Endodermal cell (in vitro differentiated cells): ENCODE data around the gene IL18BP. TPM values are rescaled to one million over a fixed set of nuclear protein-coding genes. Genes with fewer than 3 reads are reported as not detected.

ENCODE experiments used
- DNase-seq: peaks from one replicate; pipeline ENCODE4 v3.0.0-alpha.2; 2017
- H3K27ac ChIP-seq: 2 replicates; pipeline ENCODE4 v1.5.1; 2013; ENCODE audit warnings: mild to moderate bottlenecking, low read depth, low read length, moderate library complexity
- H3K27me3 ChIP-seq: 2 replicates; pipeline ENCODE4 v1.6.1; 2013; ENCODE audit warnings: mild to moderate bottlenecking, low read length, moderate library complexity; ENCODE audit not compliant: insufficient read depth, control insufficient read depth, poor library complexity, severe bottlenecking
- H3K36me3 ChIP-seq: 2 replicates; pipeline ENCODE4 v1.7.0; 2013; ENCODE audit warnings: mild to moderate bottlenecking, low read length, moderate library complexity; ENCODE audit not compliant: control insufficient read depth, insufficient read depth
- H3K4me1 ChIP-seq: one replicate; pipeline ENCODE4 v1.7.0; 2013; ENCODE audit warnings: low read length; ENCODE audit not compliant: control insufficient read depth, insufficient read depth
- H3K4me3 ChIP-seq: 2 replicates; pipeline ENCODE4 v1.5.1; 2013; ENCODE audit warnings: mild to moderate bottlenecking, low read length, moderate library complexity
- H3K9ac ChIP-seq: 2 replicates; pipeline ENCODE4 v1.6.1; 2013; ENCODE audit warnings: mild to moderate bottlenecking, low read length, moderate library complexity; ENCODE audit not compliant: poor library complexity, severe bottlenecking; ENCODE audit errors: extremely low read depth
- H3K9me3 ChIP-seq: 2 replicates; pipeline ENCODE4 v1.6.1; 2013; ENCODE audit warnings: mild to moderate bottlenecking, low read length, moderate library complexity; ENCODE audit not compliant: control insufficient read depth
- H3K27ac Mint-ChIP-seq: 2 replicates; pipeline ENCODE4 v1.8.0; 2020; ENCODE audit warnings: mixed read lengths
- H3K27me3 Mint-ChIP-seq: 2 replicates; pipeline ENCODE4 v1.8.0; 2021; ENCODE audit warnings: mild to moderate bottlenecking, mixed read lengths; ENCODE audit not compliant: insufficient read depth
- H3K36me3 Mint-ChIP-seq: 2 replicates; pipeline ENCODE4 v1.8.0; 2020; ENCODE audit warnings: low read depth, mixed read lengths
- H3K4me1 Mint-ChIP-seq: 2 replicates; pipeline ENCODE4 v1.8.0; 2020; ENCODE audit warnings: mixed read lengths
- H3K4me3 Mint-ChIP-seq: 2 replicates; pipeline ENCODE4 v1.8.0; 2020; ENCODE audit warnings: mild to moderate bottlenecking, moderate library complexity, mixed read lengths
- H3K9me3 Mint-ChIP-seq: 2 replicates; pipeline ENCODE4 v1.8.0; 2020; ENCODE audit warnings: mild to moderate bottlenecking, mixed read lengths
- CTCF ChIP-seq: fragments of 200-600 bp; sonication (generic); conservative IDR thresholded peaks from 2 replicates; pipeline ENCODE4 v1.5.0; 2021; ENCODE audit warnings: antibody characterized with exemption, mild to moderate bottlenecking
- WGBS, 2 experiments: methylation state at CpG; one replicate each; pipeline versions ENCODE4 v1.1.5 to v1.1.7; 2013; ENCODE audit warnings: missing lambda C conversion rate in 2 of 2, mixed read lengths in 1 of 2; ENCODE audit not compliant: insufficient coverage in 1 of 2, insufficient read length in 1 of 2; 5-methylcytosine and 5-hydroxymethylcytosine counted together
- total RNA-seq, 2 donors: library from RNA; stranded (reverse); fragmentation: NEBNext Ultra II Directional in 1 of 2; extraction: Animal tissue kit (Norgen Biotek cat#: 25700) in 1 of 2; gene quantifications; 2 replicates in 1 of 2; 3 replicates in 1 of 2; pipeline ENCODE4 v1.2.1, GENCODE V29; 2021

The IL18BP gene
- total RNA-seq, 2 donors from 2014 or later = 10.8 to 13.0 TPM

DNA sequence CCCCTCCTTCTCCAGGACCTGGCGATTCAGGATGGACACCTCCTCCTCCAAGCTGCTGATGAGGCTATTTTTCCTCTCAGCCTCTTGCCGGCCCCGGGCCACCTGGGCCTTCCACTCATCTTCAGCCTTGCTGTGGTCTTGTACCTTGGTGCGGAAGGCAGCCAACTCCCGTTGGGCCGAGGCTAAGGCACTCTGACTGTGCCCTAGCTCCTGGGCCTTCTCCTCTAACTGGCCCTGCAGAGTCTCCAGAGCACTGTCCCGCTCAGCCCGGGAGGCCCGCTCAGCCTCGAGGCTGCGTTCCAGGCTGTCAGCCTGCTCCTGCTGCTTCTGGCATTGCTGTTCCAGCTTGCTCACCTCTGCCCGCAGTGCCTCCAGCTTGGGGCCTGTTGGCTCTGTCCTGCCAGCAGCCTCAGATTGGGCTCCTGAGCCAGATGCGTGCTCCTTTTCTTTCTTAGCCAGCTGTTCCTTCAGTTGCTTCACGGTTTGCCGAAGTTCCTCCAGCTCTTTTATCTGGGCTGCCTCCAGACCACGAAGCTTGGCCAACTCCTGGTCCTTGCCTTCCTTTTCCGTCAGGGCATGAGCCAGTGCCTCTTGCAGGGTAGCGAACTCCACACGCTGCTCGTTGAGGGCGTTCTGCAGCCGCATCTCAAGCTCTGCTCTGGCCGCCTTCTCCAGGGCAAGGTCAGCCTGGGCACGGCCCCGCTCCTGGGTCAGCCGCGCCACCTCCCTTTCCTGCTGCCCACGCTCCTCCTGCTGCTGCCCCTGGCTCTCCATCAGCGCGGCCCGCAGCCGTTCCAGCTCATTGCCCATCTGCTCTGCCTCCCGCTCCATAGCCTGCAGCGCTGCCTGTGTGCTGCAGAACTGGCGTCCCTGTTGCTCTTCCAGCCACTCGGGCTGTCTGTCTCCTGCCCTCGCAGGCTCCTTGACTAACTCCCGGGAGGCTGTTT lies 15.3 kb downstream of the IL18BP start:
- Histone ChIP-seq H3K27me3 (no peaks in the 10 kb centered on the region), H3K9ac (no peak overlapping the region), H3K4me1 (no peaks in the 10 kb centered on the region), H3K4me3 (no peak overlapping the region), H3K27ac (no peak overlapping the region), H3K9me3 (no peaks in the 10 kb centered on the region), H3K36me3 (peaks cover 90% of the 10 kb centered on the region)
- H3K9me3 Mint-ChIP-seq = no peaks in the 10 kb centered on the region
- DNase-seq = no peak
- H3K27me3 Mint-ChIP-seq = no peaks in the 10 kb centered on the region
- no peak overlapping the region for H3K27ac Mint-ChIP-seq
- 95% methylated on average over 28 to 38 of the region's 38 CpGs for WGBS, 2 experiments
- TF ChIP-seq CTCF = no peak
- H3K36me3 Mint-ChIP-seq = peaks cover 90% of the 10 kb centered on the region
- no peak overlapping the region for H3K4me3 Mint-ChIP-seq
- no peaks in the 10 kb centered on the region for H3K4me1 Mint-ChIP-seq

DNA sequence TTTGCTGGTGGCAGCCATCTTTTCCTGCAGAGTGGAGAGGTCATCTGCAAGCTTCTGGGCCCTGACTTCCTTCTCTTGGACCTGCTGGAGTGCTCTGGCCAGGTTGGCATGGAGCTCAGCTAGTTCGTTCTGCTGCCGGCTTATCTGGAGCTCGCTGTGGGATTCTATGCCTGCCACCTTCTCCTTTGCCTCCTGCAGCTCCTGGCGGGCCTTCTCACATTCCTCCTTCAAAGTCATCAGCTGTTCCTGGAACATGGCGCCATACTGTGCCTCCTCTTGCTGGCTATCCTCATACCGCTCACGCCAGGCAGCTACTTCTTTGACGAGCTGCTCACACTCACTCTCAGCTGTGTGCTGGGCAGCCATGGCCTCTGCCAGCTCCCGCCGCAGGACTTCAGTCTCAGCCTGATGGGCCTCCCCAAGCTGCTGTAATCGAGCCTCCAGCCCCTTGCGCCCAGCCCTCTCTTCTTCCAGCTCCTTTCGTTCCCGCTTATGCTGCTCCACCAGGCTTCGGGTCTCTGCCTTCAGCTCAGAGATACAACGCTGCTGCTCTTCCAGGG lies 16.1 kb downstream of the IL18BP start:
- no peak overlapping the region for H3K9ac ChIP-seq
- no peak for DNase-seq
- H3K4me3 ChIP-seq = no peak overlapping the region
- H3K27ac Mint-ChIP-seq = no peak overlapping the region
- 95 to 96% methylated on average over 16 of the region's 16 CpGs for WGBS, 2 experiments
- H3K36me3 ChIP-seq = peaks cover 90% of the 10 kb centered on the region
- H3K4me1 Mint-ChIP-seq = no peaks in the 10 kb centered on the region
- H3K27me3 Mint-ChIP-seq = no peaks in the 10 kb centered on the region
- H3K4me1 ChIP-seq = no peaks in the 10 kb centered on the region
- no peak overlapping the region for H3K27ac ChIP-seq
- no peaks in the 10 kb centered on the region for H3K9me3 ChIP-seq
- peaks cover 93% of the 10 kb centered on the region for H3K36me3 Mint-ChIP-seq
- no peak for TF ChIP-seq CTCF
- no peak overlapping the region for H3K4me3 Mint-ChIP-seq
- no peaks in the 10 kb centered on the region for H3K9me3 Mint-ChIP-seq
- no peaks in the 10 kb centered on the region for H3K27me3 ChIP-seq

- H3K9ac ChIP-seq = no peak overlapping the region
- peaks cover 91% of the 10 kb centered on the region for H3K36me3 Mint-ChIP-seq
- no peak overlapping the region for H3K4me3 Mint-ChIP-seq
These were observed 16.9 kb downstream of the IL18BP start for GRCh38 chr11:72015511-72016061.

More at GRCh38 chr11:72015511-72016061, 16.9 kb downstream of the IL18BP start:
- Mint-ChIP-seq H3K27ac (no peak overlapping the region), H3K27me3 (no peaks in the 10 kb centered on the region), H3K9me3 (no peaks in the 10 kb centered on the region), H3K4me1 (no peaks in the 10 kb centered on the region)
- DNase-seq = peak; percentile 89
- no peaks in the 10 kb centered on the region for H3K9me3 ChIP-seq
- H3K27me3 ChIP-seq = no peaks in the 10 kb centered on the region
- no peak overlapping the region for H3K4me3 ChIP-seq
- peak; percentile 82 for TF ChIP-seq CTCF
- no peaks in the 10 kb centered on the region for H3K4me1 ChIP-seq
- no peak overlapping the region for H3K27ac ChIP-seq
- 90 to 97% methylated on average over 7 to 10 of the region's 10 CpGs for WGBS, 2 experiments
- H3K36me3 ChIP-seq = peaks cover 93% of the 10 kb centered on the region
